HG02759 (cell line): ENCODE data around the gene EPB41L2.
A peak's percentile ranks its signal among the peaks of the same experiment; 100 is the strongest.

Source experiments
- ATAC-seq: cut with Tn5 transposase; IDR thresholded peaks from one replicate; pipeline ENCODE4 v1.9.1; 2021; ENCODE audit warnings: mild to moderate bottlenecking, moderate library complexity; ENCODE audit not compliant: unreplicated experiment

Gene EPB41L2

DNA sequence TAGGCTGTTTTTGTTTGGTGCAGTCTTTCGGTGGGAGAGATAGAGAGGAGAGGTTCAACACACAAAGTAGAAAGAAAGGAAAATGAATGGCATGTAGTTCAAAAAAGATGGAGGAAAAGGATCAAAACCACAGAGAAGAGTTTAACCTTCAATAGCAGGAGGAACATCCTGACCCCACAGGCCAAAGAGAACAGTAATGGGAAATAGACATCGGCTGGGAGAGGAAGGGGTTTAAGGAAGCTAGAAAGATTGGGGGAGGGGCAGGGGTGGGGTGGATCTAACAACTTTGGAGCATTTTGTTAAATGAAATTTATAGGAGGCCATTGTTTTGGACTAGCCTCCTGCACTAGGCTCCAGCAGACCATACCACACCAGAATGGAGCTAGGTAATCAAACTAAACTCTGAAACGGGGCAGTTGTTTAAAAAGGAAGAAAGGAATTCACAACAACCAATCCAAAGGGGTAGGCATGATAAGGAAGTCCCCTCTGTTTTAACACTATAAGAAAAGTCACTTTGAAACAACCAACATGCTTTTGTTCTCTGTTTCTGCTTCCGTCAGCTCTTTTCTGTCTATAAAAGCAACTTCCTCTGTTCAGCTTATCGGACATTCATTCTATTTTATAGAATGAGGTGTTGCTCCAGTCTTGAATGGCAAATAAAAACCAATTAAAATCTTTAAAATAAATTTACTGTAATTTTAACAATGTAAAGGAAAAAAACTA, 82.6 kb downstream of the EPB41L2 start:
- no peak for ATAC-seq

DNA sequence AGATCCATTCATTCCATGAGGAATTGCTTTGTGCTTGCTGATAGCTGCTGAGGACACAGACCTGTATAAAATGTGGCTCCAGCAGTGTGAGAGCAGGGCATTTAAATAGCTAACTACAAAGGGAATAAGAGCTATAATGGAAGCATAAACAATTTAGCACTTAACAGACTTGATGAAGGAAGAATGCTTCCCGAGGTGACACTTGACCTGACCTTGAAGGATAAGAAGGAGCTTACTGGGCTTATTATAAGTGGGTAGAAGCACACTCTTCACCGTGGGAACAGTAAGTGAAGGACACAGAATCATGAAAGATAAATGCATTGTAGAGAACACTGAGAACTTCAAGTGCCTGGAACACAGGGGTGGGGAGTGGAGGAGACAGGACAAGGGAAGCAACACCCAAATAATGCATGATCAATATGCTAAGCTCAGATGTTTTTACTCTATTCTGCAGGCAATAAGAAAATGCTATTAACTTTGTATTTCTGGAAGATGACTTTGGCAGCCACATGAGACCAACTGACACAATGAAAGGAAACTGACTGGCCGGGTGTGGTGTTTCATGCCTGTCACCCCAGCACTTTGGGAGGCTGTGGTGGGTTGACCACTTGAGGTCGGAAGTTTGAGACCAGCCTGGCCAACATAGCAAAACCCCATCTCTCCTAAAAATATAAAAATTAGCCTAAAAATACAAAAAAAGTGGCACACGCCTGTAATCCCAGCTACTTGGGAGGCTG, 84.2 kb downstream of the EPB41L2 start:
- no peak for ATAC-seq

DNA sequence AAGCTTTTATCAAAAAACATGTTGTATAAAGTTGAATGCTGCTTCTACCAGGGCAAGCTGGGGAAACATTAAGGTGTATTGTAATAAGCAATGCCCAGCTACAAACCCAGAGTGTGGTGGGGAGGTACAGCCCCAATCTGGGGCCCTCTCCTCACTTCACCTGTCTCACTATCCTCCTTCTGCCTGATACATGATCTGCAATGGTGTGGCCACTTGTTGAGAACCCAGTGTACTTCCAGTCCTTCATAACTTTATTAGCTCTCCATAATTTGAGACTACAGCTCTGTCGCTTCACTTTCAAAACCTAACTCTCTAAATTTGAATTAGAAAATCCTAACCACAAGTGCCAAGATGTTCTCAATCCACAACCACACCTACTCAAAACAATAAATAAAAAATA, 84.9 kb downstream of the EPB41L2 start:
- no peak for ATAC-seq

DNA sequence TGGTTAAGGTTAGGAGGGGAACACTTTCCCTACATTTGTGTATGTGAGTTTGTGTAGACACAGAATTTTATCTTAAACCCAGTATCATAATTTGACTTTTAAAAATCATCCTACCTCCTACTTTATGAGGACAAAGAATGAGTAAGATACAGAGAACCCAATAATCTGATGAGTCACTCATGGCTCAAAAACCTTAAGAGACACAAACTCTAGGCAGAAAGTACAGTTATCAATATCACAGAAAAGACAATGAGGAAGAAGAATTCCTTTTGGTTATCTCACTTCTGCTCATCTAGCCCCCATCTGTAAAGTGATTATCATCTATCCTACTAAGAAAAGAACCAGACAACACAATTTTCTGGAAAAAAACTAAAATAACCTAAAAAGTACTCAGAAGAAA, 87.7 kb downstream of the EPB41L2 start:
- no peak for ATAC-seq

DNA sequence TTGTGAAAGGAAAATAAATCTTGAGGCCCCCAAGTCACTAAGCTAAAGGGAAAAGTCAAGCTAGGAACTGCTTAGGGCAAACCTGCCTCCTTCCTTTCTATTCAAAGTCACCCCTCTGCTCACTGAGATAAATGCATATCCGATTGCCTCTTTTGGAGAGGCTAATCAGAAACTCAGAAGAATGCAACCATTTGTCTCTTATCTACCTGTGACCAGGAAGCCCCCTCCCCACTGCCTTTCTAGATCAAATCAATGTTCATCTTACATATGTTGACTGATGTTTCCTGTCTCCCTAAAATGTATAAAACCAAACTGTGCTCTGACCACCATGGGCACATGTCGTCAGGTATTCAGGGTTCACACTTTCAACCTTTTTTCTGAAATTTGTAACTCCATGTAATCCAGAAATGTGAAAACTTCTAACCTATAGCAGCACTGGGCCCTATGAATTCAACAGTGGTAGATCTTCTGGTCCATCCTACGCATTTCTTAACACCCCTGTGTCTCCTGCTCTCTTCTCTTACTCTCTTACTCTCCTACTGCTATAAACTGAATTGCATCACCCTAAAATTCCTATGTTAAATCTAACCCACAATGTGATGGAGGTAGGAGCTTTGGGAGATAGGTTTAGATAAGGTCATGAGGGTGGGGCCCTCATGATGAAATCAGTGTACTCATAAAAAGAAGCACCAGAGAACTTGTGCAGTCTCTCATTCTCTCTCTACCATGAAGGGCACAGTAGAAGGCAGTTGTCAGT, 89.3 kb downstream of the EPB41L2 start:
- no peak for ATAC-seq

DNA sequence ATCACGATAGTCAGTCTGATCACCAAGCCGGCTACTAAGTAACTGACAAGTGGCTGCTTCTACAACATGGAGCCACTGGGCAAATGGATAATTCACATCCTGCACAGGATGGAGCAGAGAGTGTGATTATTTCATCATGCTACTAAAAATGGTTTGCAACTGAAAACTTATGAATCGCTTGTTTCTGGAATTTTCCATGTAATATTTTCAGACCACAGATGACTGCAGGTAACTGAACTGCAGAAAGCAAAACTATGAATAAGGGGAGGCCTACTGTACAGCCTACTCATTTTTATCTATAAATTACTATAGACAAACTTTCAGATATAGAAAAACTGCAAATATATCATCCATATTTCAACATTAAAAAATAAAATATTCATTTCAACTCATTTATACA, 91.5 kb downstream of the EPB41L2 start:
- no peak for ATAC-seq

DNA sequence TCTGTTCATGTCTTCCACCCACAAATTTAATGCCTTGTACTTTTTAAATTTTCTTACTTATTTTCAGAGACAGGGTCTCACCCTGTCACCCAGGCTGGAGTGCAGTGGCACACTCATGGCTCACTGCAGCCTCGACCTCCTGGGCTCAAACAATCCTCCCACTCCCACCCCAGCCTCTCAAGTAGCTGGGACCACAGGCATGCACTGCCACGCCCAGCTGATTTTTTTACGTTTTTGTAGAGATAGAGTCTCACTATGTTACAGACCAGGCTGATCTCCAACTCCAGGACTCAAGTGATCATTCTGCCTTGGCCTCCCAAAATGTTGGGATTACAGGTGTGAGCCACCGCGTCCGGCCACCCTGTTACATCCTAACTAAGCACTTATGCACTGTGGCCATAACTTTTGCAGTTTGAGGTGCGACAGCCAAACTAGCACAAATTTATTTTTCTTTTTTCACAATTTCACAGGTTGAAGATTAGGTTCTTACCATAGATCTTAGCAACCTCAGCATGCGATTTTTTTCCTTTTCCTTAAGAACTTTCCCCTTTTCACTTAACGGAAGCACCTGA, 92.1 kb downstream of the EPB41L2 start:
- no peak for ATAC-seq

DNA sequence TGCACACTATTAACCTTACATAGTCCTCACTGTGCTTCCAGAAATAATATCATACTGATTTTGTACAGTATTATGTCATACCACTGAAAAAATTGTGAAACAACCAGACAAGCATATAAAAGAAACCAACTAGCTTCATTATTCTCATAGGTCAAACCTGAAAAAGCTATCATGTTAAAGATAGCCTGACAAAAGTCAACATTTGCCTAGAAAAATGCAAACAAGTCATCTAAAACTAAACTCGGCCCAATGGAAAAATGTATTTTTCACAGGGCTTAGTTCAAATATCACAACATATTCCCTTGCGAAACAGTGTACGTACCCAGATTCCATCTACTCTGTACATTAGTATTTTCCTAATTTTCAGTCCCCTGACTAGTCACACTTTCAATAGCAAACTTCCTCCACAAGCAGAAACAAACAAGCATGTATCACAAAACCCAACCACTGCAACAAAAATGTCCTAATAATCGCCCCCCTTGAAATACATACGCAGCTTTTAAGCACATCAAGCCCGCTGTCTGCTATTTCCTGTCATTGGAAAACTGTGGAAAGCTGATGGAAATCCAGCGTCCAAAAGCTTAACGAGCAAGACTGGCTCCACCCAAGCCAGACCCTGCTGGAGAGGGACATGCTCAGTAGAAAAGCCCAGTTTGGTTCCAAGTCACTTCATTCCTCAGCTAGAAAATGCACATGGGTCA, 93.1 kb downstream of the EPB41L2 start:
- no peak for ATAC-seq

DNA sequence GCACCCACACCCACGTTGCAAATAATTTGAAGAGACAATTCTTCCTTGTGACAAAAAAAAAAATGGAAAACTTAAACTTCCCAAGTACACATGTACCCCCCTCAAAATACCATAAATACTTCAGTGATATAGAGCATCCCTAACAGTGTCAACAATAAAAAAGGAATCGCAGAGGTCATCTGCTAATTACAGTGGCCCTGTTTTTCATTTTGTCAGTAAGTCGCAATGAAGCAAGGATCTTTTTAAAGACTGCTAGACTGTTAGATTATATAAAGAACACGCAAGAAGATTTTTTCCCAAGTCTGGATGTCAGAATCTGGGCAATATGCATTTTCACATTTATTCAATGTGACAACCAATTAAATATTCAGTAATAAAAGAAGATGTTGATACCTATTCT, 93.9 kb downstream of the EPB41L2 start:
- no peak for ATAC-seq

DNA sequence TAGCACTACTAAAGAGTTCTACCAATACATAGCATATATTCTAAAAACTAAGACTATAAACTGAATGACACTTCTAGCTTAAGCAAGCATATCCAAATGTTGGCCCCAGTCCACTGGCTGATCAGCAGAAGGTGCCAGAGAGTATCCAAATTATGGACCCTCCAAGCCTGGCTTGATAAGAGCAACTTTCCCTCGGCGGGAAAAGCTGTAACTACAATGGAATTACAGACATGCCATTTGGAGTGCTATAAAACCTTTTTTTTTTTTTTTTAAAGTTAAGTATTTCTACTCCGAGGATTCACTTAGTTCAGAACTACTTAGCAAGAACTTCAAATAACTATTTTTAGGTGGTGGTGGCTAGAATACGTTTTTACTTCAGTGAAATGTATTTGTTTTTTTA, 94.6 kb downstream of the EPB41L2 start:
- no peak for ATAC-seq

DNA sequence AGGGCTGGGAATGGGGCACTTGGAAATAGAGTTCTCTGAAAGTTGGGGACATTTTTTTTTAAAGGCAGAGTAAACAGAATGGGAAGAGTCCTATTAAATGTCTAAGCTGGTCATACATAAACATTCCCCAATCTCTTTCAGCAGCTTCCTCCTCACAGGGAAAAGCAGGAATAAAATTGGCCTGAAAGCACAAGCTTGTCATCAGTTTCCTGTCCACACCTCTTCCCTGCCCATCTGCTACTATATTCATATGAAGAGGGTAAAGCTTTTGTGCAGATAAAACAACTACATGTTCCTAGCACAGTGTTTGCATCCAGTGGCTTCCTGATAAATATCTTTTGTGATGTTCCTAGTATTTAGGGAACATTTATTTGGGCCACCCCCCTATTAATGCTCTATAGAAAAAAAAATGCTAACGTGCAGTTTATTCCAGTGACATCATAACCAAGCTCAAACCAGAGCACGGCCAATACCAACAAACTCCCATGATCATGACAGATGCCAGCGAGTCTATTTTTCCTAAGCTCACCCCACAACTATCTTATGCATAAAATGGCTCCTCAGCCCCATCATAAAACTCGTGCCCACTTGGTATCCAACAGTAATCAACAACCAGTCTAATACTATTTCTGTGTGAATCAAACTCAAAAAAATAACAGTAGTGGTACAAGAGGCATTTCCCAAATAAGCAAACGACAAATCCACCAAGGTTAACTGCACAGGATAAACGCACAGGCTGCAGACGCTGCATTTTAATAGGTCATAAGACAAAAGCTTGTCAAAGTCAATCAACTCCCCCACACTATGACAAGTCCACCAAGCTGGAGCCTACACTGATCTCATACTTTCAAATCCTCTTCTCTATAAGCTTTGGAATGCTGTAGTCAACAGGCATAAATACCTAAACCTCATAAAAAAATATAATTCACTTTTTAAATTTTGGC, 95.3 kb downstream of the EPB41L2 start:
- ATAC-seq = no peak

DNA sequence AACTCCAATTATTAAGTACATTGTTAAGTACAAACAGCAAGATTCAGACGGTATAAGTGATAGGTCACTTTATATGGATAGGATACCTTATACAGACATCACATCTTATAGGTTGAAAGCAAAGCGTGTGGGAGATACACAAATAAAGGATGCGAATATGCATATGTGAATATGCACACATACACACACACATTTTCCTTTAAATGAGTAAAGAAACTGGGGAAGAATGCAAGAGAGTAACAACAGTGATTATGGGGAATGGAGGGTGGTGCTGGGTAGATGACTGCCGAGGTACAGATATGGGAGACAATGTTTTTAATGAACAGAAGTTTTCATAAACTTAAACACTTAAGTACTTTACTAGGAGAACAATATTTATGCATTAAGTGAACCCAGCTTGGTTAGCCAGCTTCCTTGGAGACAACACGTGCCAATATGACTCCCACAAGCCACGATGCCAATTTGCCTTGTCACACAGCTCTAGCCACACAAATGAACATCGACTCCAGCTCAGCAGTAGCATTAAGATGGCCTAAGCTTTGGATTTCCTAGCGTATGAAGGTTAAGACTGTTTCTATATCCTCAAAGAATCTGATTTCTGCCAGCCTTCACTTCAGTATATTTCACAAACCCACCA, 96.6 kb downstream of the EPB41L2 start:
- ATAC-seq = no peak

DNA sequence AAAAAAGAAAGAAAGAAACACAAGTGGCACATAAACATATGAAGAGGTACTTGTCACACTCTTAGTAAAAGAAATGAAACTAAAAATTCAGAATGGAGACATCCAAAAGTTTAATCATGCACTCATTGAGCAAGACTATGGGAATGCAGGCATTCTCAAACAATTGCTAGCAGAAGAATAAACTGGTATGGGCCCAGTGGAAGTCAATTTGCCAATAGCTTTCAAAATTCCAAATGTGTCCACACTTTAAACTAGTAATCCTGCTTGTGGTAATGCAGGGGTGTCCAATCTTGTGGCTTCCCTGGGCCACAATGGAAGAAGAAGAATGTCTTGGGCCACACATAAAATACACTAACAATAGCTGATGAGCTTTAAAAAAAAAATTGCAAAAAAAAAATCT, 97.4 kb downstream of the EPB41L2 start:
- no peak for ATAC-seq

DNA sequence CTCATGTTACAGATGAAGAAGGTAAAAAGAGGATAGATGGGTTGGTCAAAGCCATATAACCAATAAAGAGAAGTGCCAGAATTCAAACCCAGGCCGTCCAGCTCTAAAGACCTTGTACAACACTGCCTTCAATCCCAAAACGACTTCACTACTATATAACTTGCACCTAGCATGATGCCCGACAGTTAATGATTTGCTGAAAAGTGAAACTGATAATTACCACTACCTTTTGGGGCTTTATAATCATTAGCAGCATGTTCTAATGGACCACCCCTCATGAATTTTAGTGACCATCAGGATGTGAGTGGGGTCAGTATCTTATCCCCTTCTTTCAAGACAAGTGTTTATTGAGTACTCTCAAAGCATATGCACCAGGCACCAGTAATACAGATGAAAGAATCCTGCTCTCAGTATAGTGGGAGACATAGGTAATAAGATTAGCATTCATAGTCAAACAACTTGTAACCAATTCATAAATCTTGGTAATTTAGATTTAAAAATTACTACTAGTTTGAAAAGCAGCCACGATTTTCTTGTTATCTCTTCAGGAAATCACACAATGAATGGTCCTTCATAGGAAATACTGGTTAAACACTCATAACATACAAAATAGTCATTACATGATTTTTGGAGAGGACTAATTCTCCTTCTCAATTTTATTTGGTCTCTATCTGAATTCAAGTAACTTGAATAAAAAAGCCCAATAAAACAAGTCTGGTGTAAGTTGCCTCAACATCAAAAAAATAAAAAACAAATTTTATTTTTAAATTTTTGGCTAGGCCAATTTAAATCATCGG, 98.0 kb downstream of the EPB41L2 start:
- peak; percentile 49 for ATAC-seq

DNA sequence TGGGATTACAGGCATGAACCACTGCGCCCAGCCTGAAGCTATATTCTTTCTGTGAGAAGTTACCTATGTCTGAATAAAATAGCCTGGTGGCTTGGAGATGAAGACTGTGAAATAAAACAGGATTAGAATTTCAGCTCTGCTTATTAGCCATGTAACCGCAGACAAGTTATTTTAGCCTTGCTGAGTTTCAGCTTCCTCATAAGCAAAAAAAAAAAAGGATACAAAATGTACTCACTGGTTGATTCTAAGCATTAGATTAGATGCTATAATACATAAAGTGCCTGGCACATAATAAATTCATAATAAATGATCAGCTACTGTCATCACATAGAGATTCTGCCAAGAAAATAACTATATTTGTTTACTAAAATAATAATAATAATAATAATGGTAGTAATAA, 98.8 kb downstream of the EPB41L2 start:
- peak; percentile 45 for ATAC-seq

DNA sequence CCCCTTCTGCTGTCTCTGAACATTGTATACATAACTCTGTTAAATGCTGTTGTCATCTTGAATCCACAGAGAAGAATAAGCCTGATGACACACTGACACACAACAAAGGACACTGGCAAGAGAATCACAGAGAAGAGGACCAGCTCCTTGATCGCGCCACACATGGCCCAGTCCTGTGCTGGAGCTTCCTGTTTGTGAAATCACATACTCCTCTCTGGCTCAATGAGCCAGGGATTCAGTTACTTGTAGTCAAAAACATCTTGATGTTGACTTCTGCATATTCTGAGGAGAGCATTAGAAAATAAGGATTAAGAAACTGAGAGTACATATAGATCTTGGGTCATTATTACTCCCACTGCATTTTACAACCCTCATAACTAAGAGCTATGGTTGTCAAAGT, 100.1 kb downstream of the EPB41L2 start:
- no peak for ATAC-seq

DNA sequence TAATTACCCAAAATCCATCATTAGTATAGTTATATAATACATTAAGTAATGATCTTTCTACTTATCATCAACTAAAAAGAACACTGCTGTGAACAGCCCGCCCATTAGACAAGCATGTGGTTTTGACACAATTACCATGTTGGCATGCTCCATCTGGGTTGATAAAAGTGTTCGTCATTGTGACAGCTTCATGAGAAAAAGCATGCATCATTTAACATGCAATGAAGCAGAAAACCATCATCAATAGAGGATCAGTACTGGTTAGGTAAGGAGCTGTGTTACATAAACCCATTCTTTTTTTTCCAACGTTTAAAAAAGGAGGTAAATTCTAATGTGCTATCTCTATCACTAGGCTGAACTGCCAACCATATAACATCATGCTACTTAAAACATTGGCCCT, 101.9 kb downstream of the EPB41L2 start:
- ATAC-seq = peak; percentile 35

DNA sequence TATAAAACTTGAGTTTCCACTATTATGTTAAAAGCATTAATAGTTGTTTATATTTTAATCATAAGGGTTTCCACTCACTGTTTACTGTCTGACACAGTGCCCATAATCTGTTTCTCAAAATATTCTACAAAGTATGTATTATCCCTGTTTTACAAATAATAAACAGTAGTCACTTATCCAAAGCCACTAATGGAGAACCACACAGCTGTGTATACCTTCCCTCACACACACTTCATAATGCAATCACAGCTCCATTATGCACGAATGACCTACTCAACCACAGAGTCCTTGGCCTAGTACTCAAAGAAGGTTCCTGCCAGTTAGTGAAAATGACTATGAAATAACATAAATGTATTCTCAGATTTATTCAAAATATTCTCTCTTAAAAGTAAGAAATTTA, 103.1 kb downstream of the EPB41L2 start:
- ATAC-seq = no peak

DNA sequence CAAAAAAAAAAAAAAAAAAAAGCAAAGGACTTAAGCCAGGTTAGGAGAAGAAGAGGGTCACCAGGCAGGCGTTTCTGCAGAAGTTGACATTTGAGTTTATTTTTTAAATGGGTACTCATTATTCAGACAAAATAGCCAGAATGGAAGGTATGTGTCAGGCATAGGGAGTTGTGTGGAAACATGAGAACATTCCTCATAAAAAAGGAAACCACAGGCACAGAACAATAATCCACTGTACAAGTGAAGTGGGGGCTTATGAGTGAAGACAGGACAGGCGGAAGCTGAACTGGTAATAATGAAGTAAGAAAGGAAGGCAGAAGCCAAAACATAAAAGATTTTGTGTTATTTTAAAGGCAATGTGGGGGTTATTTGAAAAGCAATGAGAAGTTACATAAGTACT, 104.6 kb downstream of the EPB41L2 start:
- ATAC-seq = no peak
